SJSA1 (cell line): ENCODE measurements around the gene ARHGAP26. TPM values are rescaled to one million over a fixed set of nuclear protein-coding genes. Genes with fewer than 3 reads are reported as not detected.

Experiments used
- DNase-seq, 2 experiments: peaks; one replicate each; pipeline ENCODE4 v3.0.0-alpha.2; 2015 to 2020; ENCODE audit warnings: low spot score in 2 of 2, low read depth in 1 of 2
- H3K27ac ChIP-seq: fragments of 250-450 bp; sonication (Bioruptor Pico); 2 replicates; pipeline ENCODE4 v1.5.1; 2020; ENCODE audit warnings: mild to moderate bottlenecking, moderate library complexity
- H3K27me3 ChIP-seq: fragments of 250-450 bp; sonication (Bioruptor Pico); replicated peaks from 2 replicates; pipeline ENCODE4 v1.5.1; 2020; ENCODE audit warnings: mild to moderate bottlenecking, moderate library complexity
- H3K36me3 ChIP-seq: fragments of 250-450 bp; sonication (Bioruptor Pico); 2 replicates; pipeline ENCODE4 v1.5.1; 2020; ENCODE audit warnings: mild to moderate bottlenecking
- H3K4me1 ChIP-seq: fragments of 250-450 bp; sonication (Bioruptor Pico); replicated peaks from 2 replicates; pipeline ENCODE4 v1.6.1; 2021; ENCODE audit warnings: mild to moderate bottlenecking
- H3K4me3 ChIP-seq: fragments of 250-450 bp; sonication (Bioruptor Pico); 2 replicates; pipeline ENCODE4 v1.5.1; 2020; ENCODE audit warnings: mild to moderate bottlenecking
- H3K9me3 ChIP-seq: fragments of 250-450 bp; sonication (Bioruptor Pico); replicated peaks from 2 replicates; pipeline ENCODE4 v1.5.1; 2020; ENCODE audit warnings: mild to moderate bottlenecking
- total RNA-seq: library from RNA; depleted of rRNA; stranded (reverse); fragments of >200 nt; shearing (Covaris generic); gene quantifications from 2 replicates; pipeline ENCODE4 v1.2.3, GENCODE V29; 2014

ARHGAP26 gene
- total RNA-seq, 1 experiment from 2014 or later = 10.2 TPM

DNA sequence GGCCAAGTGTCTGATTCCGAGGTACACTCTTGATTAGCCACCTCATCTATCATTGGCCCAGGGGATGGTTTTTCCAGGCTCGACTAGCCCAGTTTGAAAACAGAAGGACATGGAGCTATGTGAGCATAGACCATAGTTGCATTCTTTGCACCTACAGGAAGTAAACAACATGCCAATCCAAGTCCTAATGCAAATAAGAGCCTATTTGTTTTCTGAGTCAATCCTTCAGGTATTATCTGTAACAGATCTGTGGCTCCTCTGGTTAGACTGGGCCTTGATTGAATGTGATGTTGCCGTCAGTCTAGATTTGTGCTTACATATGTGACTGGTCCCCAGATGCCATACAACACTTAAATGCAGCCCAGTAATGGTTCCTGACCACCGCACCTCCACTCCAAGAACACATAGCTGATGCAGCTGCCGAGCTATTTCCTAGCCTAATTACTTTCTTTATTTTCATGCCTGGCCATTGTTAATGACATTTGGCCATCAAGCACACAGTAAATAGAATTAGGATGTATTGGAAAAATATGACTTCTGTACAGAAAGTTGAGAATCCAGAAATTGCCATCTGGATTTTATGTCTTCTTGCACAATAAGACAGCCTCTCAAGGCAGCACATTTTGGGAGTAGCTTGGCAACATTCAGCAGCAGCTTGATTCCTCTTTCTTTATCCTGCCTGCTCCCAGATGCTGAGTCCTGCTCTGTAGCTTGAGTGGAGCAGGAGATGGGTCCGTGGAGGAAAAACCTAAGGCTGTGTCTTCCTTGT lies 29.5 kb upstream of the ARHGAP26 start:
- no peak for DNase-seq
- no peak overlapping the region for H3K27ac ChIP-seq

DNA sequence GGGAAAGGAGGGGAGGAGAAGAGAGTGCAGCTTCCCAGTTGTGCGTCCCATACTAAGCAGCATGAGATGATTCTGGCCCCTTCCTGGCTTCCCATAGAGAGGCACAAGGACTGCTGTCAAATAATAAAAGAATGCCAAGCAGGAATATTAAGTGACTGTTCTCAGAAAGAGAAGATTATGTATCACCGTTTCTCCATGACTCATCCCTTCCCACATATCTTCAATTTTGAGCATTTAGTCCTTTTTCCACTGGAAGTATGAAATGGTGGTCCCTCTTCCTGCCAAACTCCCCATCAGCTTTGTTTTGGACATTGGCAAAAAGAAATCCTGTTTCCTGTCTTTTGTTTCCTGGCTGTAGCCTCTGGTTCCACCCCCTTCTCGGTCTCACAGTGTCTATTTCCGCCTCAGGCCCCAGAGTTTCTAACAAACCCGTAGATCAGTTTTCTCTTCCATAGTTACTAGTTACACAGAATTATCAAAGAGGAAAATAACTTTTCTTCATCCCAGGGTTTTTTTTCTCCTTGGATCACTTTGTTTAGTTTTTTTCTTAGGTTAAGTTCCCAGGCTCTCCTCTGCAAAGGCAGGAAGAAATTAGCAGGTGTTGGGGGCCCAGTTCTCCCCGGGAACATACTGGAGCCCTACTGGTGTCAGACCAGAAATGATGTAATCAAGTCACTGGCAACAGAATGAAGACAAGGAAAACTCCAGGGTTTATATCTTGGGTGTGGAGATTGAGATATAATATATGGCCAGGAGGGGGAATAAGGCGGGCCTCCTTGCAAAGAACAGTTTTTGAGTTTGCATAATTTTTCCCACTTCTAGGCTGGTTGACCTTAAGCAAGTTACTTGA lies 26.4 kb upstream of the ARHGAP26 start:
- no peak overlapping the region for H3K27ac ChIP-seq
- no peak overlapping the region for H3K4me3 ChIP-seq
- H3K36me3 ChIP-seq = no peaks in the 10 kb centered on the region
- H3K27me3 ChIP-seq = no peaks in the 10 kb centered on the region
- H3K4me1 ChIP-seq = peaks cover 39% of the 10 kb centered on the region
- no peaks in the 10 kb centered on the region for H3K9me3 ChIP-seq
- no peak for DNase-seq

More for the DNA sequence above, 29.5 kb upstream of the ARHGAP26 start:
- Histone ChIP-seq H3K27me3 (no peaks in the 10 kb centered on the region), H3K9me3 (no peaks in the 10 kb centered on the region), H3K36me3 (no peaks in the 10 kb centered on the region), H3K4me1 (peaks cover 20% of the 10 kb centered on the region), H3K4me3 (no peak overlapping the region)

GRCh38 chr5:142745268-142745667 lies 24.9 kb upstream of the ARHGAP26 start:
- Histone ChIP-seq H3K27me3 (no peaks in the 10 kb centered on the region), H3K36me3 (no peaks in the 10 kb centered on the region), H3K4me3 (no peak overlapping the region), H3K4me1 (peaks cover 48% of the 10 kb centered on the region), H3K27ac (no peak overlapping the region), H3K9me3 (no peaks in the 10 kb centered on the region)
- DNase-seq = no peak

DNA sequence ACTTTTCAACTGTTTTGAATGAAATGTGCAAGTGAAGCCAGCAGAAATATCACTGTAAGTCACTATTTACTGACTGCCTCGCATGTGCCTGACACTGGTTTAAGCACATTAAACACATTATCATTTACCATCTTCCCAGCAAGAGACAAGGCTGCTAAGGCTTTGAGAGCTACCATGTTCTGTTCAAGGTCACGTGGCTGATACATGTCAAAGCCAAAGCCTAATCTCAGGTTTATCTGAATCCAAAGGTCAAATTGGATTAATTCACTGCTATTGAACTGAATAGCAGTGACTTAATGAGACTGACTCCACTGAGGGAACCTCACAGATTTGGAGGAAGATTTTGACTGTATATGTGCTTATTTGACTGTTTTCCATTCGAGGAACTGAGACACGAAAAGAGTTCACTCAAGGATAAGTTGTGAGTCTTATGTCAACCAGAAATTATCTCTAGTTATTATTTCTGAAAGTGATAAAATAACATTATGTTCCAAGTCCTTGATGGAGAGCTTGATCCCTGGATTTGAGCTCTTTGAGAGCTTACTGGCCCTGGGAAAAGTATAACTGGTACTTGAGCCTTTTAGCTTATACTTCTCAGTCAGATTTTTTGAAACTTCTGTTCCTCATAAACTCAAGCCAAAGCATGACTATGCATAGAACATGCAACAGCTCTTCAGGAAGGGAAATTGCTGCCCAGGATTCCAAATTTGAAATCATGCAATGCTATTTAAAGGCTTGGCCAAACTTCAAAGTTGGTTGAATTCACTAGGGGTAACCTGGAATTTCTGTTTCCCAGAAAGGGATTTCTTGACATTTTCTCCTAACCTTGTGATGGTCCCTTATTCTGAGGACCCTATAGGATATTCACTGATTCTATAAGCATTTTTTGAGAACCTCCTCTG lies 23.4 kb upstream of the ARHGAP26 start:
- Histone ChIP-seq H3K4me1 (peaks cover 37% of the 10 kb centered on the region), H3K36me3 (no peaks in the 10 kb centered on the region), H3K27me3 (no peaks in the 10 kb centered on the region), H3K27ac (no peak overlapping the region), H3K9me3 (no peaks in the 10 kb centered on the region), H3K4me3 (no peak overlapping the region)
- DNase-seq = no peak

- H3K4me3 ChIP-seq = no peak overlapping the region
- peak in 1 of 2 experiments; percentile 69 for DNase-seq
- H3K9me3 ChIP-seq = no peaks in the 10 kb centered on the region
- peak overlapping the region; percentile 71 for H3K27ac ChIP-seq
- no peaks in the 10 kb centered on the region for H3K27me3 ChIP-seq
- no peaks in the 10 kb centered on the region for H3K36me3 ChIP-seq
- peaks cover 46% of the 10 kb centered on the region for H3K4me1 ChIP-seq
These were observed 22.0 kb upstream of the ARHGAP26 start for GRCh38 chr5:142748132-142748531.

DNA sequence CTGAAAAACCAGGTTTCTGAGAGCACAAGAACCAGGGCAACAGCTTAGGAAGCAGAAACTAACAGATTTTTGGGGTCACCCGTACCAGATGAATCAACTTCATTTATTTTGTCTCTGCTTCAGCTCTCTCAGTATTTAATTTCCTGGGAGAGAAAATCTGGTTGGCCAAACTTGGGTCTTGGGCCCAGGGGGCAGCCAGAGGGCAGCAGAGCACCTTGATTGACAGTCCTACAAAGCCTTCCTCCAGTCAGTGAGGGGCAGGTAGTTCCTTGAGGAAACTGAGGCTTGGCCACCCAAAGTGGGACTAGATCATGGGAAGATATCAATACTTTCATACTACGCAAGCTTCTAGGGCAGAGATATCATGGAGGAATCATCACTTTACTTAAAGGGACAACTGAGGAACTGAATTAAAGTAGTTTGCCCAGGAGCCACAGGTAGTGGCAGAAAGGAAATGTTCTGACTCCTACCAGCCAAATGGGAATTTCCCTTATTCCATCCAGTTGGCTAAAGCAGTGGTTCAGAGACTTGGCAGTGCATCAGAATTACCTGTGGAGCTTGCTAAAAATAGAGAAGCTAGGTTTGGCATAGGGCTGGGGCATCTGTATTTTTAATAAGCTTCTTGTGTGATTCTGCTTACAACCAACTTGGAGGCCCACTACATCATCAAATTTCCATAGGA lies 21.5 kb upstream of the ARHGAP26 start:
- no peak overlapping the region for H3K4me3 ChIP-seq
- peak overlapping the region; percentile 71 for H3K27ac ChIP-seq
- peaks cover 46% of the 10 kb centered on the region for H3K4me1 ChIP-seq
- H3K27me3 ChIP-seq = no peaks in the 10 kb centered on the region
- H3K36me3 ChIP-seq = no peaks in the 10 kb centered on the region
- H3K9me3 ChIP-seq = no peaks in the 10 kb centered on the region
- peak in 1 of 2 experiments; percentile 59 for DNase-seq

DNA sequence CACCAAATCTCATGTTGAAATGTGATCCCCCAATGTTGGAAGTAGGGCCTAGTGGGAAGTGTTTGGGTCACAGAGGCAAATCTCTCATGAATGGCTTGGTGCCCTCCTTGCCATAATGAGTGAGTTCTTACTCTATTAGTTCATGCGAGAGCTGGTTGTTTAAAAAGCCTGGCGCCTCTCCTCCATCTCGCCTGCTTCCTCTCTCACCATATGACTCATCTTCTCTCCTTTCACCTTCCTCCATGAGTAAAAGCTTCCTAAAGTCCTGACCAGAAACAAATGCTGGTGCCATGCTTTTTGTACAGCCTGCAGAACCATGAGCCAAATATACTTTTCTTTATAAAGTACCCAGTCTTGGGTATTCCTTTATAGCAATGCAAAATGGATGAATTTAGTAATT lies 20.9 kb upstream of the ARHGAP26 start:
- Histone ChIP-seq H3K27ac (peak overlapping the region; percentile 71; the same call in 1 of the 2 replicates), H3K4me3 (no peak overlapping the region), H3K4me1 (peaks cover 47% of the 10 kb centered on the region), H3K27me3 (no peaks in the 10 kb centered on the region), H3K9me3 (no peaks in the 10 kb centered on the region), H3K36me3 (no peaks in the 10 kb centered on the region)
- DNase-seq = peak in 1 of 2 experiments; percentile 53

GRCh38 chr5:142753116-142753631 lies 17.0 kb upstream of the ARHGAP26 start:
- Histone ChIP-seq H3K36me3 (no peaks in the 10 kb centered on the region), H3K27me3 (no peaks in the 10 kb centered on the region), H3K4me1 (peaks cover 34% of the 10 kb centered on the region), H3K27ac (peak overlapping the region; percentile 16), H3K4me3 (no peak overlapping the region), H3K9me3 (no peaks in the 10 kb centered on the region)
- peak in 1 of 2 experiments; percentile 38 for DNase-seq

DNA sequence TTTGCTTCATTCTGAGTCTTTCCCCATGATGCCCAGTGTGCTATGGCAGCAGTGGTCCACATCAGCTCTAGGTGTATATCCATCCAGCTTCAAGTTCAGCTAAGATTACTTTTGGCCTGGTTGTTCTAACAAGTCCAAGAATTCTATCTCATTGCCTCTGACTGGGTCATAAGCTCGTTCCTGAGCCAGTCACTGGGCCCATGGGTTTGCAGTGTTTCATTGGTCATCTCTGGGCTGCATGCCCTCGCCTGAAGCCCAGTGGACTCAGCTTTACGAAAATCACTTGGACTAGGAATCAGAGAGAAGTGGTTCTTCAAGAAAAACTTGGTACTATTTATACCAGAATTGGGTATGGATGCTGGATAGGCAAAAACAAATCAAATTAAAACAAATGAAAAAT lies 16.1 kb upstream of the ARHGAP26 start:
- H3K27ac ChIP-seq = no peak overlapping the region
- H3K36me3 ChIP-seq = no peaks in the 10 kb centered on the region
- no peaks in the 10 kb centered on the region for H3K9me3 ChIP-seq
- no peak overlapping the region for H3K4me3 ChIP-seq
- H3K4me1 ChIP-seq = peaks cover 29% of the 10 kb centered on the region
- no peak for DNase-seq
- no peaks in the 10 kb centered on the region for H3K27me3 ChIP-seq

- H3K4me1 ChIP-seq = peaks cover 24% of the 10 kb centered on the region
- no peaks in the 10 kb centered on the region for H3K27me3 ChIP-seq
- no peak for DNase-seq
- H3K27ac ChIP-seq = no peak overlapping the region
- H3K36me3 ChIP-seq = no peaks in the 10 kb centered on the region
- H3K4me3 ChIP-seq = no peak overlapping the region
- H3K9me3 ChIP-seq = no peaks in the 10 kb centered on the region
These were observed 13.6 kb upstream of the ARHGAP26 start for GRCh38 chr5:142756576-142756975.

DNA sequence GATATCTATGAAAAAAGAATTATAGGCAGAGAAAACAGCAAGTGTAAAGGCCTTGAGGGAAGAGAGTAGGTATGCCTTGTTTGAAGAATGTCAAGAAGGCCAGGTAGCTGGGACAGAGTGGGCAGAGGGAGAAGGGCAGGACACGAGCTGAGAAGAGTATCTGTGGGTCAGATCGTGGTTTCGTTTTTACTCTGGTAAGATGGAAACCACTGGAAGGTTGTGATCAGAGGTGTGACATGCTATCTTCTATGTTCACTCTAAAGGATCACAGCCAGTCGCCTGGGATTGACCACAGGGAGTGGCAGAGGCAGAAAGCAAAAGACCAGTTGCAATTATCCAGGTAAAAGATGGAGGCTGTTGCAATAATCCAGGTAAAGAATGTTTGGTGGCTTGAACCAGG lies 12.6 kb upstream of the ARHGAP26 start:
- no peak for DNase-seq
- no peaks in the 10 kb centered on the region for H3K9me3 ChIP-seq

GRCh38 chr5:142758062-142758795 lies 11.9 kb upstream of the ARHGAP26 start:
- peaks cover 14% of the 10 kb centered on the region for H3K4me1 ChIP-seq
- H3K4me3 ChIP-seq = no peak overlapping the region
- no peaks in the 10 kb centered on the region for H3K36me3 ChIP-seq
- DNase-seq = no peak
- no peaks in the 10 kb centered on the region for H3K9me3 ChIP-seq
- H3K27ac ChIP-seq = no peak overlapping the region
- H3K27me3 ChIP-seq = no peaks in the 10 kb centered on the region

More for the DNA sequence above, 12.6 kb upstream of the ARHGAP26 start:
- no peak overlapping the region for H3K4me3 ChIP-seq
- H3K36me3 ChIP-seq = no peaks in the 10 kb centered on the region
- no peak overlapping the region for H3K27ac ChIP-seq
- H3K4me1 ChIP-seq = peaks cover 21% of the 10 kb centered on the region
- no peaks in the 10 kb centered on the region for H3K27me3 ChIP-seq
